Activated CD4-positive, CD25-positive, alpha-beta regulatory T cell treated with anti-CD3 and anti-CD28 coated beads, Interleukin-2, amount 50 U/mL, for 72 hours (primary cell): ENCODE results near the gene MYO1E.
"Not testable (repeated sequence)": the region's sequence is repeated elsewhere in the genome, so short reads cannot be mapped to it uniquely, and the experiment has no call there.

Experiments used
- DNase-seq: peaks from one replicate; pipeline ENCODE4 v3.0.0; 2021

The MYO1E gene

DNA sequence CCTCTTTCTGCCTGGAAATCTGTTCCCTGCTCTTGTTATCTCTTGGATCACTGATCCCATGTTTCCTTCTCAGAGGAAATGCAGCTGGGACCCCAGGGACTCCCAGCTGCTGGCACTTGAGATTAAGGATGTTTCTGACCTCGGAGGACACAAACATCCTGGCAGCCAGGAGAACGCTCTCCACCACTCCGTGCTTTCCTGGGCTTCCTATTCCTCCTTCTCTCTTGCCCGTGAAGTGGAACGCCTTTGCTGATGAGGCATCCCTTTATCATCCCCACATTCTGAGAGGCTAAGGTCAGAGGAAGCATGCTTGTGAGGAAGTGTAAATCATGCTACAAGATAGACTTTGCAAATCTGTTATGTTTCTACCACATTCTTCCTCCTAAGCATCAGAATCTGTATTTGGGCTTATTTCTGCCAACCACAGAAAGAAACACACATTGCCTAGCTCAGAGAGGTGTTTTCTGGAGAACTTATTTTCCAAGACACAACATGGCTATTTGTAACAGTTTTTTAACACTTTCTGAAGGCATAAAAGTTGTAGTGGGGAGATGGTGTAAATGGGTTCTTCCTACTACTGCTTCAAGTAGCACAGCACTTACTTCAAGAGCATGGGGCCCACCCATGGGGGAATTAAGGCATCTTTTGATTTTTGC lies 191.6 kb downstream of the MYO1E start:
- DNase-seq = no peak

DNA sequence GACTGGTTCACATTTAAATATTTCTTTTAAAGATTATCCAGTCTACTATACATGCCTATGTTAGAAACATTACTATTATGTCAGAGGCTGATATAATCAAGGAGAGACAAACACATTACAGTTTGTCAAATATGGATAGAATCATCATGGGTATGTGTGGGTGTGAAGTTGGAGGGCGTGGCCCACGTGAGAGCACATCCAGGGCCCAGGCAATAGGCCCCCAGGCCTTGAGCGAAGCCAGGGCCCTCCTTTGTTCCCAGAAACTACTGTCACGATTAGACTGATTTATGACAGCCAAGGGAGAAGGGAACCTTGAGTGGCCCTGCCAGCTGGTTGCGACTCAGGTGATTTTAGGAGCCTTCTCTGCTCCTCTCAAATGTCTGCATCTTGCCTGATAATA lies 193.0 kb downstream of the MYO1E start:
- no peak for DNase-seq

DNA sequence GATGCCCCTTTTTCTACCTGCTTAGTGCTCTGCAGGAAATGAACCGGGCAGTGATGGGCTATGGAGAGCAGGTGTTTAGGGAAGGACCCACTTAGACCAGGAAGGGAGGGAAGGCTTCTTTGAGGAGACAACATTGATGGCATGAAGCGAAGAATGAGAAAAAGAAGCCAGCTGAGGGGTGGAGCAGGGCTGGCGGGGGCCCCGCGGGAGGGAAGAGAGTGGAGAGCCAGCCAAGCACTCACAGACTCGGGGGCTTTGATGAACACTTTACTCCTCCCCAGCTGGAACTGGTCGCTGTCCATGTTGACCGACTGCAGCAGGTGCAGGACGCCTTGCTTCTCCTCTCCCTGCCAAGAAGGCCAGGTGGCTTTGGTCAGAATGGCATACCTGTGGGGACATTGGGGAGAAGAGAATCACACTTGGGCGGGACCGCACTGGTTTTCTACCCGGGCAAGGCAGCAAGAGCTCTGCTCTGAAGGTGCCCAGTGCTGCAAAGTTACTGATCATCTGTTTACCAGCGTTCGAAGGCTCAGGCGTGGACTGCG lies 194.4 kb downstream of the MYO1E start:
- DNase-seq = no peak

DNA sequence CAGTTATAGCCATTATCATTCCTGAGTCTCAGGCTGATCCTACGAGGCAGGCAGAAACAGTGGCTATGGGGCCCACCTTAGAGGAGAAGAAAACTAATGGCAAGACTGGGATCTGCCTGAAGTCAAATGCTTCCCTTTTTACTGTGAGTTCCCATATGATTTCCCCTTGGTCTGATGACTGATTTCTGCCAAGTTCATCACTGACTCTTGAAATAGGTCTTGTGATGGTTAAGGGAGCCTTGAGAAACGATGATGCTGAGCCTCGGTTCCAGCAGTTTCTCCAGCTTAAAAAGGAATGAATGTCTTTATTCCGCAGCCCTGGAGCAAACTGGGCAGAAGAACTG lies 195.4 kb downstream of the MYO1E start:
- no peak for DNase-seq

DNA sequence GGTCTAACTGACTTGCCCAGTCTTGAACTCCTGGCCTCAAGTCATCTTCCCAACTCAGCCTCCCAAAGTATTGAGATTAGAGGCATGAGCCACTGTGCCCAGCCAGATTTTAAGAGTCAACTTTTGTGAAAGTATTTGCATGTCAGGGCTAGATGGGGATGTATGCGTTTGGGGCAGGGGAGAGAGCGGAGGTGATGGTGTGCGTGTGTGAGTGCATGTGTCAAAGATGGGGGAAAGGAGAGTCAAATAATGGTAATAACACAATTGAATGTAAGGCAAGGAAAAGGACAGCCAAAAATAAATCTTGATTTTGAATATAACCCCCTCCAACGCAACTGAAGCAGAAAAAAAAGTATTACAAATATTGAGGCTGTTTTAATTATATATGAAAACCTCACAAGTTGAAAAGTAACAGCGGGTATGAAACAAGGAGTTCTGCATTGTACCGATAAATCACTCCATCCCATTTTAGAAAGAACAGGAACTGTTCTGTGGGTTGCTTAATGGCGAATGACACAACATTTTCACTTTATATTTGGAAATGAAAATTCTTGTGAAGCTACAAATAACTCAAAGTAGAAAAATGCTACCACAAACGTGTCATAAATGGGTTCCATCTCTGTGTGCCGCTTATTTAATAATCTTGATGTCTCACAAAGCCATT lies 195.9 kb downstream of the MYO1E start:
- no peak for DNase-seq

DNA sequence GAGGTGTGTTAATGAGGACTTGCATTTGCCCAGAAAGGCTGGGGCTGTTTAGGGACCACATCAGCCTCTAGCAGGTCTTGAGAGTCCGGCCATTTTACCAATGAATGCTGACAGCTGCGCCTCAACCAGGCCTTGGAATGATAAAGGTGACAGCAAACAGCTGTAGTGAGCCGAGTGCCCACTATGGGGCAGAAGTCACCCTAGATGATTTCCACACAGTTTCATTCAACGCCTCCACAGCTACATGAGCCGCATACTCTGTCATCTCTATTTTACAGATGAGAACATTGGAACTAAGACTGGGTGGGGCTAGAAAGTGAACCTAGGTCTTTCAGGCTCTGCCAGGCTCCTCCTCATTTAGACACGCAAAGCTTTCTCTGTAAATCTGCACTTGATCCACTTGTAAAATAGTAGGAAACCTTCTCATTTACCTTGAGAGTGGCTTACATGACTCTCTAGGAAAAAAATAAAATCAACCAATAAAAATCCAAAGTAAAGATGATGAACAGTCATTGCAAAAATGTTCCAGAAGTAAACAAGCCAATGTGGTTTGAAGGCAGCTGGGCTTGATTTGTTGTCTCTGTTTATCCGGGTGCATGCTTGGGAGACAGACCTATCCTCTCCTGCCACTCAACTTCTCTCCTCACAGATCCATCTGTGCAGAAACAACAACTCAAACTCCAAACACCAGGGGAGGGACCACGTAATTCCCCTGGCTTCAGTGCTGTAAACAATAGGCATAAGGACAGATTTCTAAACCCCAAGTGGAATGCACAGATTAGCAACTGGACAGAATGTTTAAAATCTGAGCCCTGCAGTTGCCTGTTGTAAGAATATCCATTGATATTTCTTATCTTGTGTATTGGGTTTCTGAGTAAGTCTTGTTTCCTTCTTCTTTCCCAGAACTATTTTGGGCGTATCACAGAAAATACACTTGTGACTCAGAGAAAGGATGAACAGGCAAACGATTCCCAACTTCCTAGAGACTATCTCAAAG lies 197.5 kb downstream of the MYO1E start:
- peak; percentile 33 for DNase-seq

DNA sequence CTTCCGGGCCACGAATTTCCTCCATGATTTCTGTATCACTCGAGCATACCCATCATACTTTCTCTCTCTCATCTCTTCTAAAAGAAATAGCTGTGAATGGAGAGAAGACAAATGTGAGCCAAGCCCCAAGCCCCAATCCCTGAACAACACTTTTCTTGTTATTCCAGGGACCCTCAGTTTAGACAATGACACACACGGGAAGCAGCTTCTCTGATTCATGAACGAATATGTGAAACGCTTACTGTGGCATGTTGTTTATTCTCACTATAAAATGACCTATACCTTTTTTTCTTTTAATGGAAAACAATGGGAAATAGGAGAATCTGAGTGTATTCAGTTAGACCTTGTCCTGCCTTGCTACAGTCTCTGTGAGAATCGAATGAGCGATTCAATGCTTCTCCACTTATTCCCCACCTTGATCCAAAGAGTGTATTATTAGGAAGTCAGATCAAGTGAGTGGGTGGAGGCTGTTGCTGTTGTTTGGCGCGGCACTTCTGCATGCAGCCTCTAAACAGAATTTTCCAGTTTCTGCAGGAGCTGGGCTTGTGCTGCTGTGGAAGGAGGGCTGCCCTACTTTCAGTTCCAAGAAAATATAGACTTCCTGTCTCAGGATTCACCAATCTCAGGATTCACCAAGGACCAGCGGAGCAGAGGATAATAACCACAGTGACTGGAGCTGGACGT lies 198.4 kb downstream of the MYO1E start:
- no peak for DNase-seq

DNA sequence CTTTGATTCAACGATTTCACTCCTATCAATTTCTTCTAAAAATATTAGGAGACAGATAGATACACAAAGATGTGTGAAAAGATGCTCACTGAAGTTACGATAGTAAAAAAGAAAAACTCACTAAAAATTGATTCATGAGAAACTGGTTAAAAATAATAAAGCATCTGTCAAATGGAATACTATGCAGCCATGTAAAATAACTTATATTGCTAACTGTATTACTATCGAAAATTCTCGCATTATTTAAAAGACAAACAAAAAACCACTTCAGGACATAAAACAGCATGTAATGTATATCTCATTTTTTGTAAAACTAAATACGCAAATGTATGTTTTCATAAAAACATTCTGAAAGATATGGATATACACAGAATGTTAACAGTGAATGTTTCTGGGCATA lies 199.5 kb downstream of the MYO1E start:
- DNase-seq = no peak

DNA sequence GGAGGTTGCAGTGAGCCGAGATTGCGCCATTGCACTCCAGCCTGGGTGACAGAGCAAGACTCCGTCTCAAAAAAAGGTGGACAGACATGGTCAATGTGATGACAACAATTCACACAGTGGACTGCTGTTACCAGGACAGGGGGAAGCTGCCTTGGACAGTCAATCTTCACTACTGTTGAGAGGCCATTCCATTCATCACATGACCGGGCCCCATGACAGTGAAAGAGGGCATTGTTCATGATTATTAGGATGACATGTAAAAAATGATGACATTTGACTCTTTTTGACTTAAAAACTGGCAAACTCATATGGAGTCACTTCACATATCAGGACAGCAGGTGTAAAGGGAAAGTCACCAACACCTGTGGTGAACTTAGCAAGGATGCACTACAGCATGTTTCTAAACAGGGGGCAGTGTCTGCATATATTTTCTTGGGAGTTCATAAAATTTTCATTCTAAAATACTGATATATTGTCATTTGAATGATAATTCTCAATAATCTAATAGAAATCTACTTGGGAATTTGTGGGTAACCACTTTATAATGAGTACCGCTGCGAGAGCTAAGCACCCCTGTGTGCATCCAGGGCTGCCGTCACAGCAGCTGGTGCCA lies 200.3 kb downstream of the MYO1E start:
- no peak for DNase-seq

DNA sequence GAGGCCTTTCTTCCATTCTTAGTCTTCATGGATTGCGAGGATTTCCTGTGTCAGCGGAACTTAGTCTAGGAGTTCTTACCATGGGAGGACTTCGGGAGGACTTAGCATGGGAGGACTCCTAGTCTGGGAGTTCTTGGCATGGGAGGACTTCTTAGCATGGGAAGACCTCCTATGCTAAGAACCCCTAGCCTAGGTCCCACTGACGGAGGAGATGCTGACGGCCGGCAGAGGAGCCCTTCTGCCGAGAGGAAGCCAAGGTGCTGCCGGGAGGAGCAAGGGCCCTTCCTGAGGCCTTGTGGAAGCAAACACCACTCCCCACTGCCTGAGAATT lies 201.6 kb downstream of the MYO1E start:
- no peak for DNase-seq

DNA sequence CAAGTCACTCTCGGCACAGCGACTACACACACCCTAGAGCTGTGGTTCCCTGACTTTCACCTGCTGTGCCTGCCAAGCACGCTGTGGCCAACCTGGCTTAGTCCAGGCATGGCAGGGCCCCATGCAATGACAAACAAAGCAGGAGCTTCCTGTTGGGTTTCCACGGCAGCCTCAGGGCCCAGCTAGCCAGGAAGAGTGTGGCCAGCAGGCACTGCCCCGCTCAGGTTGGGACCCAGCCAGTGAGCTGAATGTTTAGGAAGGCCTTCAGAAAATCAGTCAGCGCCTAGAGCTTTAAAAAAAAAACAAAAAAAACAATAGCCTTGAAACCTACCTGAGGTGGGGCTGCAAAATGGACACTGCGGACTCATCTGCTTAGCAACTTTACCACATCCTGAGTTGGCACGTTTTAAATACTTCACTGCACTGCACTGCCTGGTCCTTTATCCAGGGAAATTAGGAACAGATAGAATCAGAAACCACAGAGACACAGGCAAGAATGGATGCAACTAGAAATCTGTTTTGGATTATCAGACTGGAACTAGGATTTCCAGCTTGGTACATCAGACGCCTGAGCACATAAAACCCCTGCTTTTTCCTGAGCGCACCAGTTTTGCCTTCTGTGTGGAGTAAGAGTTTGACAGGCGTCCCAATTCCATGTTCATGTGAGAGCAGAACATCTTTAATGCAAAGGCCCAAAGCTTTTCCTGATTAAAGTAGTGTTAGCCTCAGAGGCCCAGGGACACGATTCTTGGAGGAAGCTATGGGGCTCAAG lies 202.2 kb downstream of the MYO1E start:
- no peak for DNase-seq

DNA sequence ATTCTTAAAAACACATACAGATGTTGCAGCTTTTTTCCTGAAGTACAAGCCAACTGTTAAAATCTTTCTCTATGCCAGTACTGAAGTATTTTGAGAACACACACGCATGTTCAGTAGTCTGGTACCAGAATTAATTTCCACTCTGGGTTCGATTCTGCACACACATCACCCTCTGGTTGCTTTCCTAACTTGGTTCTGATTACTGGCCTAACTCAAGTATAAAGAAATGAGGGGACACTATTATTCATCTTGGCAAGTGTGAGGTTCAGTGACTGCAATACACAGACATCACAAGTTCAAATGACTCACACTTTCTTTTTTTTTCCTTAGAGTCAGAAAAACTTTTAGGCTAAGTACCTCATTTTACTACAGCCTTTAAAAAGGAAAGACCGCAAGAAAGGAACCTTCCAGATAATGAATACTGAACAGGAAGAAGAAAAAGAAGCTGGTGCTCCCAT lies 203.4 kb downstream of the MYO1E start:
- DNase-seq = no peak

DNA sequence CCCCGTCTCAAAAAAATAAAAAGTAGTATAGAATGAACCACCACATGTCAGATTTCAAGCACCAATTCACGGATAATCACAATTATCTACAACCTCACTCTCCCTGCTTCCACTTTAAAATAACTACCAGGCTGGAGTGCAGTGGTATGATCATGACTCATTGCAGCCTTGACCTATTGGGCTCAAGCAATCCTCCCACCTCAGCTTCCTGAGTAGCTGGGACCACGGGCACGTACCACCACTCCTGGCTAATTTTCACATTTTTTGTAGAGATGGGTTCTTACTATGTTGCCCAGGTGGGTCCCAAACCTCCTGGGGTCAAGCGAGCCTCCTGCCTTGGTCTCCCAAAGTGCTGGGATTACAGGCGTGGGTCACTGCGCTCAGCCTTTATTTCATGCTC lies 204.1 kb downstream of the MYO1E start:
- DNase-seq = no peak

DNA sequence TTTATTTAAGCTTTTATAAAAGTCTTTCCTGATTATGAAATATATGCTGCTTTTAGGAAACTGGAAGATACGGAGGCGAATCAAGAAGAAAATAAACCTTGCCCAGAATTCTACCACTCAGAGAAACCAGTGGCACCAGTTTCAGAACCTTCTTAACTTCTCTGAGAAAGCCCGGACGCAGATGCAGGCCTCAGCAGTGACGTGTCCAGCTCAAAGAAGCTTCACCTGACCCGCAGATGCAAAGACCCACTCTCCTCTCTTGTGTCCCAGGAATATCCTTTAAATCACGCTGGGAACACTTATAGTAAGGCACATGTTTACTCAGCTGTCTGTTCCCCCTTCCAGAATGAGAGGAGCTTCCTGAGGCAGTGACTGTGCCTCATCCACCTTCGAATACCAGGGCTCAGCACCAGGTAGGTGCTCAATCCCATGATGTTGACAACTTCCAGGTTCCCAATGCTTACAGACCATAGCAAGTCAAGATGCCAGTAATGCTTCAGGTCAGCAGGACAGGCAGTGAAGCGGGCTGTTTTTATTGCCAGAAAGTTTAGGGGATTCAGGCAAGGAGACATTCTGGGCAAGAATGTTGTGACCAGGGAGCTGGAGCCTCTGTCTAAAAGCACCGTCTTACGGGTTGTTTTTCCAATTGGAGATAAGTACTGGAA lies 205.9 kb downstream of the MYO1E start:
- no peak for DNase-seq

DNA sequence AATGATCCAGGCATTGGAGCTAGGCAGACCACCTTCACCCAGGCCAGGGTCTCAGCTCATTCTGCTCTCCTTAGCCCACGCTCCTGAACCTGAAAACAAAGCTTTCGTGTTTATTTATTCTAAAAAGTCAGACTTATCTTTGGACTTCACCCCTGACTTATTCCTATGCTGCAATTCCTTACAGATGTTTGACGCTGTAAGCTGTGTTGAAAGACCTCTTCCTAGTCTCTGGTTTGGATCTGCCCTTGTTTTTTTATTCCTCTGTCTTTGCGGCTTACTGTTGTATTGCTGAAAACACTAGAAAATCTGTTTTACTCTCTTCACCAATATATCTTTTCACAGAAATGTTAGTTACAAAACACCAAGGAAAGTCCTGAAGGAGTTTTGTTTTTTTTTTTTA lies 206.5 kb downstream of the MYO1E start:
- no peak for DNase-seq

DNA sequence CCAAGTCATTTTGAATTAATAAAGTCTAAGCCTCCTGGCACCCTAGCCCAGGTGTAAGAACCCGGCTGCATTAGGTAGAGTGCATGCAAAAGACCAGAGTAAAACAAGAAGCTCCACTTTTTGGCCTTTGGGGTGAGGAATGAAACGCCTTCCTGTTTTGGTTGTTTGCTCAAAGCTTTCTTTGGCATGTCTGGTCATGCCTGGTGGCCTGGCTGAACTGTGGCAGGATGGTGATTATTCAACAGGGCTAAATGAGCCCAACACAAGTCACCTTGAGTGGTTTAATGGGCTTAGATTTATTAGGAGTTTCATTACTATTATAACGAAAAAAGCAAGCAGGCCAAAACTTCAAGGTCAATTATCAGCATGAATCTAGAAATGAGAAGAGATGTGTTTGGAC lies 206.9 kb downstream of the MYO1E start:
- no peak for DNase-seq

DNA sequence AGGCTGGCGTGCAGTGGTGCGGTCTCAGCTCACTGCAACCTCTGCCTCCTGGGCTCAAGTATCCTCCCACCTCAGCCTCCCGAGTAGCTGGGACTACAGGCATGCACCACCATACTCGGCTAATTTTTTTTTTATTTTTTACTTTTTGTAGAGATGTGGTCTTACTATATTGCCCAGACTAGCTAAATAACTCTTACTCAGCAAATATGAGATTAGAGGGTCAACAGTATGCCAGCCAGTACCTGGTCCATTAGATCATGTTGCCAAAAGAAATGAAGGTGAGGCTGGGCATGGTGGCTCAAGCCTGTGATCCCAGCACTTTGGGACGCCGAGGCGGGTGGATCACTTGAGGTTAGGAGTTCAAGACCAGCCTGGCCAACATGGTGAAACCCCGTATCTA lies 210.6 kb downstream of the MYO1E start:
- DNase-seq = not testable (repeated sequence)

DNA sequence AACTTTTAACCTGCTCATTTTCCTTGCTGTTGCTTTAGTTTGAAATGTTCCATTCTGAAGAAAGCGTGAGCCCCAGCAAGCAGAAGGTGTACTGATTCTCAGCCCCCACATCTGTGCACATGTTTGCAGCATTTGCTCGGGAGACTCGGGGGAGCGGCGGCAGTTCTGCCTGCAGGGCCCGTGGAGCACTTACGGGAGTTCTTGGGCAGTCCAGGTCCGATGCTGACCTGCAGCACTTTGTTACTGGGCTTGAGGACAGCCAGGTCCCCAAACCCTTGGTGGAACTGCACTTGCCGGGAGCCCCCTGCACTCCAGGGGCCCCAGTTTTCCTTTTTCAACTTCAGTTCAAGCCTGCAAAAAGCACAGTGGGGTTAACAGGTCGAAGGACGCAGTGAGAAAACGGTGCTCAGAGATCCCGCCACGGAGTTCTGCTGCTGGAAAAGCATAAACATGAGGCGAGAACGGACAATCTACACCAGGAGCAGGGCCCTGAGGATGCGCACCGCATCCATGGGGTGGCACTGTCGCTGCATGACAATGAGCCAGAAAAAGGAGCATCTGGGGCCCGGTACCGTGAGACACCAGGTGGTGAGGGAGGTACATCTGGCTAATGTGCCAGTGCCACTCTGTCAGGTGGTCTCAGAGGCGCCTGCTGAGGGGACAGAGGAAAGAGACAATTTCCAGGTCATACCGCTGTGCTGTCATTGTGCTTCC lies 211.6 kb downstream of the MYO1E start:
- DNase-seq = no peak

DNA sequence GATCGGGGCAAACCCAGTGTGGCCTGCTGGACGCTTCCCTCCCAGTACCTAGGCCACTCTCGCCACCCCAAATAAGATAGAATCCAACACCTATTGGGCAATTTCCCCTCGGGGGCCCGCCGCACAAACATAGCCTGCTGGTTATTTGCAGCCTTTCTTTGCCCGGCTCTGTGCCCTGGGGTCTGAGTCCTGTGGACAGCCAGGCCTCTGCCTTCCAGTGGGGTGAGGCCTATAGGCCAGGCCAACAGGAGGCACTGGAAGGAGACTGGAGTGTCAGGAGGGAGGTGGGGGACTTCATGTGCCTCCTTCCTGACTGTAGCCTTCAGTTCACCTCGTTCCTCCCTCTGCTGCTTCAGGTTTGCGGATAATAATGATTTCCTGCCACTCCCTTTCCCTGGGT lies 213.5 kb downstream of the MYO1E start:
- DNase-seq = no peak

DNA sequence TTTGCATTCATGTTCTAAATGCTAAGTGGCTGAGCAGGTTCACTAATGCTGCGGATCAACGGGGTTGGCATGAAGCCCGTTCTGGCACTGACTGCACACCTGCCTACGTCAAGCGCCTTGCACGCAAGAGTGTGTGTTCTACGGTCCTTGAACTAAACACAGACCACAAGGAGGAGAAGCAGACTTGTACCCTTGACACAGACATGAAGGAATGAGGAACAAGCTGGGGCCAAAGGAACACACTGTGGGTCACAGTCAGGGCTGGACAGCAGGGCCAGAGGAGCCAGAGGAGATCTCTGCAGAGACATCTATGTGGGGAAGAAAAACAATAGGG lies 214.0 kb downstream of the MYO1E start:
- DNase-seq = no peak
